K562 (cell line): Measurements from ENCODE around the gene HCFC1R1. TPM values are rescaled to one million over a fixed set of nuclear protein-coding genes. Genes with fewer than 3 reads are reported as not detected.

Experiments used
- ARID2 ChIP-seq: fragments of 450-650 bp; IDR thresholded peaks from 2 replicates; pipeline ENCODE4 v1.6.1; 2017; ENCODE audit warnings: antibody characterized with exemption, mild to moderate bottlenecking
- C11orf30 ChIP-seq: fragments of 450-650 bp; IDR thresholded peaks from 2 replicates; pipeline ENCODE4 v1.6.1; 2016; ENCODE audit warnings: low read depth, mild to moderate bottlenecking
- CREM ChIP-seq: IDR thresholded peaks from 2 replicates; pipeline ENCODE4 v1.6.1; 2014; ENCODE audit warnings: antibody characterized with exemption, low read depth
- CTBP1 ChIP-seq: fragments of 450-650 bp; IDR thresholded peaks from 2 replicates; pipeline ENCODE4 v1.6.1; 2016; ENCODE audit warnings: borderline replicate concordance
- CXXC5 ChIP-seq: fragments of 250-450 bp; sonication (Bioruptor Pico); IDR thresholded peaks from 2 replicates; pipeline ENCODE4 v1.8.0; 2022; ENCODE audit warnings: inconsistent platforms, mild to moderate bottlenecking, moderate library complexity
- EWSR1 ChIP-seq: fragments of 450-650 bp; IDR thresholded peaks from 2 replicates; pipeline ENCODE4 v1.6.1; 2018; ENCODE audit warnings: borderline replicate concordance, mild to moderate bottlenecking, low read depth, moderate library complexity; ENCODE audit not compliant: partially characterized antibody
- MAFK ChIP-seq: IDR thresholded peaks from 2 replicates; pipeline ENCODE4 v1.6.1; 2011; ENCODE audit warnings: low read length, improper control_type of control experiment
- MEF2D ChIP-seq: conservative IDR thresholded peaks from 2 replicates; pipeline ENCODE4 v1.6.1; 2016; ENCODE audit warnings: low read depth, missing genetic modification characterization, missing compliant biosample characterization
- RBM17 ChIP-seq: fragments of 200-400 bp; formaldehyde crosslinking; IDR thresholded peaks from 2 replicates; pipeline ENCODE4 v1.6.1; 2017; ENCODE audit warnings: low read depth, mild to moderate bottlenecking, low read length, borderline replicate concordance
- SIN3B ChIP-seq: fragments of 450-650 bp; IDR thresholded peaks from 2 replicates; pipeline ENCODE4 v1.6.1; 2017; ENCODE audit warnings: low read depth, mild to moderate bottlenecking, moderate library complexity
- SP2 ChIP-seq: IDR thresholded peaks from 2 replicates; pipeline ENCODE4 v1.6.1; 2011; ENCODE audit warnings: mild to moderate bottlenecking, low read depth, low read length, moderate library complexity; ENCODE audit not compliant: poor library complexity, severe bottlenecking; ENCODE audit errors: extremely low read depth
- SRF ChIP-seq, 2 experiments: fragments of 250-450, 450-650 bp in 1 of 2; sonication (Bioruptor Pico) in 1 of 2; sonication (generic) in 1 of 2; formaldehyde crosslinking; IDR thresholded peaks; 2 replicates each; pipeline versions ENCODE4 v1.5.0 to v1.5.1; 2020 to 2022; ENCODE audit warnings: mild to moderate bottlenecking in 1 of 2, missing genetic modification reagents in 1 of 2
- STAG1 ChIP-seq: sonication (generic); formaldehyde crosslinking; IDR thresholded peaks from 2 replicates; pipeline ENCODE4 v1.5.0; 2020; ENCODE audit warnings: missing genetic modification reagents, borderline replicate concordance
- TCF3 ChIP-seq: sonication (generic); formaldehyde crosslinking; IDR thresholded peaks from 2 replicates; pipeline ENCODE4 v1.4.0; 2020; ENCODE audit warnings: mild to moderate bottlenecking, missing genetic modification reagents
- TRIM28 ChIP-seq: fragments of 450-650 bp; IDR thresholded peaks from 2 replicates; pipeline ENCODE4 v1.6.1; 2017
- ZKSCAN1 ChIP-seq: fragments of 150-350 bp; IDR thresholded peaks from 2 replicates; pipeline ENCODE4 v1.6.1; 2016; ENCODE audit warnings: low read depth, low read length
- ZNF384 ChIP-seq: IDR thresholded peaks from 2 replicates; pipeline ENCODE4 v1.6.1; 2012; ENCODE audit warnings: low read depth, low read length, improper control_type of control experiment
- ZNF668 ChIP-seq: fragments of 250-450 bp; sonication (Bioruptor Pico); IDR thresholded peaks from 2 replicates; pipeline ENCODE4 v1.8.0; 2022; ENCODE audit warnings: mild to moderate bottlenecking, inconsistent platforms
- polyA plus RNA-seq, 8 experiments: library from polyadenylated mRNA; depleted of rRNA in 4 of 8; stranded (reverse) in 5 of 8; unstranded in 3 of 8; fragments of >200 nt; fragmentation: Nextera tagmentation in 2 of 8; fragmentation: Illumina TruSeq in 1 of 8; extraction: Ambion mirVana in 2 of 8; extraction: Trizol in 1 of 8; gene quantifications; 2 replicates each; pipeline versions ENCODE4 v1.2.1 to v1.2.3, GENCODE V29; 2011 to 2014; ENCODE audit warnings: inconsistent platforms in 1 of 8, missing spikeins in 1 of 8
- total RNA-seq, 7 experiments: library from RNA; depleted of rRNA in 6 of 7; stranded (reverse); fragments of >200 nt in 6 of 7; fragmentation: Illumina TruSeq in 2 of 7; extraction: Trizol in 2 of 7; gene quantifications; 2 replicates each; pipeline versions ENCODE4 v1.2.1 to v1.2.3, GENCODE V29; 2011 to 2021; ENCODE audit warnings: low replicate concordance in 1 of 7
- TF ChIP-seq, protein P1 (sequence below): fragments of 450-650 bp; IDR thresholded peaks from 2 replicates; pipeline ENCODE4 v1.6.1; 2018; ENCODE audit not compliant: partially characterized antibody

The HCFC1R1 gene
- total and polyA plus RNA-seq, 9 of the 15 experiments (the other 6 are each of a cell fraction or from before 2014, with no cell fraction given) = 2.2 to 29.0 (median 11.2) TPM

GRCh38 chr16:2983706-2984136 is 40.0 kb downstream of the HCFC1R1 start (continued):
- TF ChIP-seq ARID2 (no peak), RBM17 (no peak), CTBP1 (peak; percentile 91), STAG1 (no peak; the same call in 1 of the 2 replicates), SP2 (no peak), SIN3B (peak; percentile 42; the same call in 1 of the 2 replicates), TRIM28 (0 out of 2 replicates have a peak, but pooled peaks have one; percentile 51), EWSR1 (no peak), SRF (CRISPR knock-in tag; IDR thresholded peaks at IDR 0.05) (peak in 1 of 2 experiments; percentile 62; a peak in 1 of 4 replicates), CXXC5 (CRISPR knock-in tag) (peak; percentile 58), CREM (peak; percentile 49; the same call in 1 of the 2 replicates), MEF2D (tag) (no peak), ZNF668 (no peak), C11orf30 (no peak), ZKSCAN1 (no peak), TCF3 (peak; percentile 18; the same call in 1 of the 2 replicates), ZNF384 (0 out of 2 replicates have a peak, but pooled peaks have one; percentile 10), MAFK (no peak)
- TF ChIP-seq, protein P1, sequence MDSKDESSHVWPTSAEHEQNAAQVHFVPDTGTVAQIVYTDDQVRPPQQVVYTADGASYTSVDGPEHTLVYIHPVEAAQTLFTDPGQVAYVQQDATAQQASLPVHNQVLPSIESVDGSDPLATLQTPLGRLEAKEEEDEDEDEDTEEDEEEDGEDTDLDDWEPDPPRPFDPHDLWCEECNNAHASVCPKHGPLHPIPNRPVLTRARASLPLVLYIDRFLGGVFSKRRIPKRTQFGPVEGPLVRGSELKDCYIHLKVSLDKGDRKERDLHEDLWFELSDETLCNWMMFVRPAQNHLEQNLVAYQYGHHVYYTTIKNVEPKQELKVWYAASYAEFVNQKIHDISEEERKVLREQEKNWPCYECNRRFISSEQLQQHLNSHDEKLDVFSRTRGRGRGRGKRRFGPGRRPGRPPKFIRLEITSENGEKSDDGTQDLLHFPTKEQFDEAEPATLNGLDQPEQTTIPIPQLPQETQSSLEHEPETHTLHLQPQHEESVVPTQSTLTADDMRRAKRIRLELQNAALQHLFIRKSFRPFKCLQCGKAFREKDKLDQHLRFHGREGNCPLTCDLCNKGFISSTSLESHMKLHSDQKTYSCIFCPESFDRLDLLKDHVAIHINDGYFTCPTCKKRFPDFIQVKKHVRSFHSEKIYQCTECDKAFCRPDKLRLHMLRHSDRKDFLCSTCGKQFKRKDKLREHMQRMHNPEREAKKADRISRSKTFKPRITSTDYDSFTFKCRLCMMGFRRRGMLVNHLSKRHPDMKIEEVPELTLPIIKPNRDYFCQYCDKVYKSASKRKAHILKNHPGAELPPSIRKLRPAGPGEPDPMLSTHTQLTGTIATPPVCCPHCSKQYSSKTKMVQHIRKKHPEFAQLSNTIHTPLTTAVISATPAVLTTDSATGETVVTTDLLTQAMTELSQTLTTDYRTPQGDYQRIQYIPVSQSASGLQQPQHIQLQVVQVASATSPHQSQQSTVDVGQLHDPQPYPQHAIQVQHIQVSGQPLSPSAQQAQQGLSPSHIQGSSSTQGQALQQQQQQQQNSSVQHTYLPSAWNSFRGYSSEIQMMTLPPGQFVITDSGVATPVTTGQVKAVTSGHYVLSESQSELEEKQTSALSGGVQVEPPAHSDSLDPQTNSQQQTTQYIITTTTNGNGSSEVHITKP = no peak
